ES-I3 (cell line): Measurements from ENCODE around the gene DHX35.
"Not testable (repeated sequence)": the region's sequence is repeated elsewhere in the genome, so short reads cannot be mapped to it uniquely, and the experiment has no call there.

ENCODE experiments used
- H3K36me3 ChIP-seq: 2 replicates; pipeline ENCODE4 v1.6.1; 2013; ENCODE audit warnings: mild to moderate bottlenecking, low read length, control low read depth, moderate library complexity; ENCODE audit not compliant: insufficient read depth
- H3K4me1 ChIP-seq: 2 replicates; pipeline ENCODE4 v1.6.1; 2013; ENCODE audit warnings: mild to moderate bottlenecking, control low read depth, low read length; ENCODE audit not compliant: insufficient read depth
- H3K9ac ChIP-seq: 2 replicates; pipeline ENCODE4 v1.6.1; 2013; ENCODE audit warnings: low read depth, mild to moderate bottlenecking, low read length, moderate library complexity
- H3K9me3 ChIP-seq: 2 replicates; pipeline ENCODE4 v1.6.1; 2013; ENCODE audit warnings: mild to moderate bottlenecking, low read length, moderate library complexity; ENCODE audit not compliant: control insufficient read depth, insufficient read depth

DHX35 gene

GRCh38 chr20:38979434-38979833 is 17.3 kb downstream of the DHX35 start:
- Histone ChIP-seq H3K4me1 (no peaks in the 10 kb centered on the region; the same call in 1 of the 2 replicates), H3K9ac (no peak overlapping the region), H3K36me3 (peaks cover 5% of the 10 kb centered on the region; the same call in 1 of the 2 replicates), H3K9me3 (no peaks in the 10 kb centered on the region)

GRCh38 chr20:38979842-38980241 is 17.7 kb downstream of the DHX35 start:
- Histone ChIP-seq H3K9ac (no peak overlapping the region), H3K9me3 (no peaks in the 10 kb centered on the region), H3K4me1 (no peaks in the 10 kb centered on the region; the same call in 1 of the 2 replicates), H3K36me3 (peaks cover 5% of the 10 kb centered on the region; the same call in 1 of the 2 replicates)

GRCh38 chr20:38982291-38982690 is 20.1 kb downstream of the DHX35 start:
- Histone ChIP-seq H3K36me3 (no peaks in the 10 kb centered on the region), H3K9ac (no peak overlapping the region), H3K9me3 (no peaks in the 10 kb centered on the region), H3K4me1 (peaks cover 5% of the 10 kb centered on the region; the same call in 1 of the 2 replicates)

- Histone ChIP-seq H3K9me3 (no peaks in the 10 kb centered on the region), H3K36me3 (no peaks in the 10 kb centered on the region), H3K9ac (no peak overlapping the region), H3K4me1 (peaks cover 8% of the 10 kb centered on the region; the same call in 1 of the 2 replicates)
Observed at GRCh38 chr20:38985060-38985459, 22.9 kb downstream of the DHX35 start.

GRCh38 chr20:38985603-38986170 is 23.5 kb downstream of the DHX35 start:
- Histone ChIP-seq H3K9me3 (no peaks in the 10 kb centered on the region), H3K4me1 (peaks cover 8% of the 10 kb centered on the region; the same call in 1 of the 2 replicates), H3K36me3 (no peaks in the 10 kb centered on the region), H3K9ac (no peak overlapping the region)

GRCh38 chr20:38986663-38987062 is 24.5 kb downstream of the DHX35 start:
- H3K9me3 ChIP-seq: no peaks in the 10 kb centered on the region
- H3K36me3 ChIP-seq: no peaks in the 10 kb centered on the region
- peaks cover 8% of the 10 kb centered on the region; the same call in 1 of the 2 replicates for H3K4me1 ChIP-seq
- H3K9ac ChIP-seq: no peak overlapping the region

- H3K9ac ChIP-seq: no peak overlapping the region
- H3K4me1 ChIP-seq: peaks cover 8% of the 10 kb centered on the region; the same call in 1 of the 2 replicates
- no peaks in the 10 kb centered on the region for H3K36me3 ChIP-seq
- H3K9me3 ChIP-seq: no peaks in the 10 kb centered on the region
Observed at GRCh38 chr20:38987777-38988176, 25.6 kb downstream of the DHX35 start.

GRCh38 chr20:38990728-38991127 is 28.6 kb downstream of the DHX35 start:
- Histone ChIP-seq H3K9ac (no peak overlapping the region), H3K9me3 (no peaks in the 10 kb centered on the region), H3K36me3 (no peaks in the 10 kb centered on the region; the same call in 1 of the 2 replicates), H3K4me1 (peaks cover 4% of the 10 kb centered on the region; the same call in 1 of the 2 replicates)

GRCh38 chr20:38991814-38992704 is 29.9 kb downstream of the DHX35 start:
- Histone ChIP-seq H3K9ac (no peak overlapping the region), H3K36me3 (no peaks in the 10 kb centered on the region; the same call in 1 of the 2 replicates), H3K4me1 (peaks cover 3% of the 10 kb centered on the region; the same call in 1 of the 2 replicates), H3K9me3 (no peaks in the 10 kb centered on the region)

- no peak overlapping the region for H3K9ac ChIP-seq
- H3K4me1 ChIP-seq: no peaks in the 10 kb centered on the region
- H3K36me3 ChIP-seq: no peaks in the 10 kb centered on the region; the same call in 1 of the 2 replicates
- no peaks in the 10 kb centered on the region for H3K9me3 ChIP-seq
Observed at GRCh38 chr20:38995536-38996044, 33.4 kb downstream of the DHX35 start.

- H3K9me3 ChIP-seq, H3K9ac ChIP-seq, H3K4me1 ChIP-seq, H3K36me3 ChIP-seq: not testable (repeated sequence)
Observed at GRCh38 chr20:38996866-38997265, 34.7 kb downstream of the DHX35 start.

GRCh38 chr20:38997622-38998021 is 35.5 kb downstream of the DHX35 start:
- Histone ChIP-seq H3K9ac (no peak overlapping the region), H3K36me3 (peaks cover 4% of the 10 kb centered on the region), H3K9me3 (no peaks in the 10 kb centered on the region), H3K4me1 (no peaks in the 10 kb centered on the region)

GRCh38 chr20:38999217-38999616 is 37.1 kb downstream of the DHX35 start:
- Histone ChIP-seq H3K36me3 (peaks cover 6% of the 10 kb centered on the region), H3K4me1 (no peaks in the 10 kb centered on the region), H3K9ac (no peak overlapping the region), H3K9me3 (no peaks in the 10 kb centered on the region)

GRCh38 chr20:38999965-39000910 is 38.1 kb downstream of the DHX35 start:
- Histone ChIP-seq H3K9ac (no peak overlapping the region), H3K4me1 (no peaks in the 10 kb centered on the region), H3K36me3 (peaks cover 9% of the 10 kb centered on the region; the same call in 1 of the 2 replicates), H3K9me3 (no peaks in the 10 kb centered on the region)
